NCI-H510A (cell line): ENCODE data around the gene CSF3.
A peak's percentile ranks its signal among the peaks of the same experiment; 100 is the strongest.

ENCODE experiments used
- DNase-seq: peaks from one replicate; lab custom pipeline; 2025; lab: John Stamatoyannopoulos, UW

CSF3 gene

GRCh38 chr17:40024901-40025300 is 9.7 kb downstream of the CSF3 start:
- no peak for DNase-seq

GRCh38 chr17:40025559-40025958 is 10.3 kb downstream of the CSF3 start:
- DNase-seq: no peak

- DNase-seq: peak; percentile 82
Measured at GRCh38 chr17:40025991-40026815, 11.0 kb downstream of the CSF3 start.

- peak; percentile 57 for DNase-seq
Measured at GRCh38 chr17:40026816-40027613, 11.8 kb downstream of the CSF3 start.

- DNase-seq: no peak
Measured at GRCh38 chr17:40027614-40028012, 12.4 kb downstream of the CSF3 start.

- no peak for DNase-seq
Measured at GRCh38 chr17:40028595-40028994, 13.4 kb downstream of the CSF3 start.

GRCh38 chr17:40031706-40032105 is 16.5 kb downstream of the CSF3 start:
- DNase-seq: no peak

GRCh38 chr17:40032322-40033320 is 17.4 kb downstream of the CSF3 start:
- no peak for DNase-seq

GRCh38 chr17:40033339-40033738 is 18.1 kb downstream of the CSF3 start:
- DNase-seq: no peak

GRCh38 chr17:40034426-40035161 is 19.4 kb downstream of the CSF3 start:
- DNase-seq: no peak

GRCh38 chr17:40035162-40035559 is 19.9 kb downstream of the CSF3 start:
- no peak for DNase-seq

- DNase-seq: peak; percentile 18
Measured at GRCh38 chr17:40038882-40039513, 23.8 kb downstream of the CSF3 start.

- DNase-seq: no peak
Measured at GRCh38 chr17:40041196-40041595, 26.0 kb downstream of the CSF3 start.

GRCh38 chr17:40056379-40057015 is 41.3 kb downstream of the CSF3 start:
- DNase-seq: no peak

GRCh38 chr17:40058186-40058784 is 43.0 kb downstream of the CSF3 start:
- DNase-seq: no peak

- no peak for DNase-seq
Measured at GRCh38 chr17:40058865-40059264, 43.6 kb downstream of the CSF3 start.

GRCh38 chr17:40059729-40060475 is 44.7 kb downstream of the CSF3 start:
- DNase-seq: no peak

GRCh38 chr17:40060887-40061608 is 45.8 kb downstream of the CSF3 start:
- DNase-seq: no peak
